ENCODE data around the gene TSEN54. TPM values are rescaled to one million over a fixed set of nuclear protein-coding genes. Genes with fewer than 3 reads are reported as not detected.

TSEN54 gene
- total RNA-seq, 1 experiment from 2014 or later, result 74.5 TPM

DNA sequence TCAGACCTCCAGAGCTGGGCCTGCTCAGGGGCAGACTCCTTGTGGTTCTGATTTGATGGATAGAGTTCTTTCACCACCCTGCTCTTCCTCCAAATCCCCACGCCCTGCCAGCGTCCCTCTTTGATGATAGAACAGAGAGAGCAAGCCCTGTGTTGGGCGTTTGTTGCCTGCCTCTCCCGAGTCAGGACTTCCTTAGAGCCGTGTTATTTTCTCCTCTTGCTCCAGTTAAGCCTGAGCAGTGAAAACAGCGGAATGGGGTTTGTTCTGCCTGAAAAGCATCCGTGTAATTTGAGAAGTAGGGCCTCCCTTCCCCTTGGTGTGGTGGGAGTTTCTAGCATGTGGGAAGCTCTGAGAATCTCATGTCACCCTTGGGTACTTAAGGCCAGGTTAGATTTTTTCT lies 37.8 kb upstream of the TSEN54 start:
- Histone ChIP-seq H3K27me3 (replicated peaks; ENCODE audit: control insufficient read depth, insufficient read depth, low read length) (no peaks in the 10 kb centered on the region), H3K4me1 (peaks cover 28% of the 10 kb centered on the region), H3K36me3 (ENCODE audit: control insufficient read depth, insufficient read depth, low read length) (no peaks in the 10 kb centered on the region; the same call in 1 of the 2 replicates), H3K9me3 (no peaks in the 10 kb centered on the region), H3K4me3 (ENCODE audit: low read depth, low read length) (no peak overlapping the region)
- ChIA-PET POLR2A (no interaction called here), CTCF (no interaction called here)
- Mint-ChIP-seq H3K4me1 (ENCODE audit: low read depth, unreplicated experiment) (peaks cover 32% of the 10 kb centered on the region), H3K36me3 (ENCODE audit: insufficient read depth, unreplicated experiment) (no peaks in the 10 kb centered on the region), H3K4me3 (ENCODE audit: unreplicated experiment) (no peak overlapping the region), H3K9me3 (ENCODE audit: unreplicated experiment) (no peaks in the 10 kb centered on the region), H3K27ac (ENCODE audit: unreplicated experiment) (no peak overlapping the region), H3K27me3 (ENCODE audit: insufficient read depth, unreplicated experiment) (no peaks in the 10 kb centered on the region)
- no TSS peak for BruUV-seq (replicated peaks)
- no peak for TF ChIP-seq CTCF (IDR thresholded peaks at IDR 0.05; ENCODE audit: insufficient read depth in 1 of 2, low read depth in 1 of 2, low read length in 1 of 2, severe bottlenecking in 1 of 2, unreplicated experiment in 1 of 2)
- intact Hi-C loops (cut with micrococcal nuclease; ENCODE audit: unreplicated experiment), result no loop called here
- DNase-seq, result no peak

- Mint-ChIP-seq H3K9me3 (ENCODE audit: unreplicated experiment) (no peaks in the 10 kb centered on the region), H3K4me1 (ENCODE audit: low read depth, unreplicated experiment) (peaks cover 32% of the 10 kb centered on the region), H3K4me3 (ENCODE audit: unreplicated experiment) (no peak overlapping the region), H3K27me3 (ENCODE audit: insufficient read depth, unreplicated experiment) (no peaks in the 10 kb centered on the region), H3K36me3 (ENCODE audit: insufficient read depth, unreplicated experiment) (no peaks in the 10 kb centered on the region), H3K27ac (ENCODE audit: unreplicated experiment) (peak overlapping the region; percentile 46)
- ChIA-PET CTCF (interaction anchor here (0.6 to 1.5 kb wide), 4 partner anchors 20 to 153 kb away, joined by 3 to 4 read pairs (median 3); partner anchors contain the start of gene SMIM5), POLR2A (interaction anchor here (0.6 to 1.6 kb wide), 3 partner anchors 21 to 50 kb away, joined by 3 to 4 read pairs (median 3); partner anchors contain the start of gene TMEM94)
- TF ChIP-seq CTCF (IDR thresholded peaks at IDR 0.05; ENCODE audit: insufficient read depth in 1 of 2, low read depth in 1 of 2, low read length in 1 of 2, severe bottlenecking in 1 of 2, unreplicated experiment in 1 of 2), result no peak
- peaks cover 28% of the 10 kb centered on the region for H3K4me1 ChIP-seq
- intact Hi-C loops (cut with micrococcal nuclease; ENCODE audit: unreplicated experiment), result no loop called here
- no peaks in the 10 kb centered on the region for H3K9me3 ChIP-seq
- no peak overlapping the region for H3K4me3 ChIP-seq (ENCODE audit: low read depth, low read length)
- H3K27me3 ChIP-seq (replicated peaks; ENCODE audit: control insufficient read depth, insufficient read depth, low read length), result no peaks in the 10 kb centered on the region
- peak in 1 of 2 experiments; percentile 26 for DNase-seq
- BruUV-seq (replicated peaks), result no TSS peak
- peaks cover 1% of the 10 kb centered on the region; the same call in 1 of the 2 replicates for H3K36me3 ChIP-seq (ENCODE audit: control insufficient read depth, insufficient read depth, low read length)
These were observed 36.0 kb upstream of the TSEN54 start for GRCh38 chr17:75480281-75480680.

- no peak overlapping the region for H3K4me3 ChIP-seq (ENCODE audit: low read depth, low read length)
- peaks cover 27% of the 10 kb centered on the region for H3K4me1 ChIP-seq
- no peaks in the 10 kb centered on the region for H3K27me3 Mint-ChIP-seq (ENCODE audit: insufficient read depth, unreplicated experiment)
- peaks cover 29% of the 10 kb centered on the region for H3K4me1 Mint-ChIP-seq (ENCODE audit: low read depth, unreplicated experiment)
- no peaks in the 10 kb centered on the region for H3K36me3 Mint-ChIP-seq (ENCODE audit: insufficient read depth, unreplicated experiment)
- no peak for TF ChIP-seq CTCF (IDR thresholded peaks at IDR 0.05; ENCODE audit: insufficient read depth in 1 of 2, low read depth in 1 of 2, low read length in 1 of 2, severe bottlenecking in 1 of 2, unreplicated experiment in 1 of 2)
- peak; percentile 37 to 41 for DNase-seq
- no TSS peak for BruUV-seq (replicated peaks)
- ChIA-PET POLR2A (interaction anchor here (0.6 to 1.6 kb wide), 3 partner anchors 22 to 51 kb away, joined by 3 to 4 read pairs (median 3); partner anchors contain the start of gene TMEM94), CTCF (interaction anchor here (0.7 to 1.6 kb wide), 3 partner anchors 35 to 152 kb away, joined by 3 to 5 read pairs (median 4); partner anchors contain the start of genes SMIM5 and TSEN54)
- H3K27ac Mint-ChIP-seq (ENCODE audit: unreplicated experiment), result peak overlapping the region; percentile 46
- intact Hi-C loops (cut with micrococcal nuclease; ENCODE audit: unreplicated experiment), result no loop called here
- no peaks in the 10 kb centered on the region for H3K9me3 ChIP-seq
- H3K36me3 ChIP-seq (ENCODE audit: control insufficient read depth, insufficient read depth, low read length), result 0 out of 2 replicates have a peak, but pooled peaks cover 1% of the 10 kb centered on the region
- no peaks in the 10 kb centered on the region for H3K9me3 Mint-ChIP-seq (ENCODE audit: unreplicated experiment)
- H3K4me3 Mint-ChIP-seq (ENCODE audit: unreplicated experiment), result no peak overlapping the region
- no peaks in the 10 kb centered on the region for H3K27me3 ChIP-seq (replicated peaks; ENCODE audit: control insufficient read depth, insufficient read depth, low read length)
These were observed 34.9 kb upstream of the TSEN54 start for GRCh38 chr17:75481194-75482068.

Data from Caco-2 (cell line).